NOMO-1 treated with dmso at 0.1 percent for 144 hours (cell line): ENCODE data around the gene ARHGAP25.
A peak's percentile ranks its signal among the peaks of the same experiment; 100 is the strongest.

ENCODE experiments used
- DNase-seq: peaks from one replicate; lab custom pipeline; 2025; ENCODE audit not compliant: unreplicated experiment; lab: John Stamatoyannopoulos, UW

Gene ARHGAP25

GRCh38 chr2:68734688-68735525 is at the start of gene ARHGAP25:
ARHGAP25 (plus strand) TSS chr2:68734811; CDS start chr2:68735200, 389 bp downstream.
- DNase-seq: peak; percentile 80

GRCh38 chr2:68686178-68686577 is 48.4 kb upstream of the ARHGAP25 start:
- no peak for DNase-seq

- no peak for DNase-seq
These were observed 47.6 kb upstream of the ARHGAP25 start for GRCh38 chr2:68687018-68687417.

- DNase-seq: peak; percentile 88
These were observed 44.8 kb upstream of the ARHGAP25 start for GRCh38 chr2:68689553-68690537.

- DNase-seq: no peak
These were observed 43.8 kb upstream of the ARHGAP25 start for GRCh38 chr2:68690851-68691250.

GRCh38 chr2:68692511-68692910 is 42.1 kb upstream of the ARHGAP25 start:
- DNase-seq: peak; percentile 10

- DNase-seq: no peak
These were observed 40.7 kb upstream of the ARHGAP25 start for GRCh38 chr2:68693951-68694350.

GRCh38 chr2:68695971-68696370 is 38.6 kb upstream of the ARHGAP25 start:
- DNase-seq: no peak

- no peak for DNase-seq
These were observed 38.1 kb upstream of the ARHGAP25 start for GRCh38 chr2:68696554-68696953.

GRCh38 chr2:68698567-68699377 is 35.8 kb upstream of the ARHGAP25 start:
- no peak for DNase-seq

GRCh38 chr2:68700560-68700959 is 34.1 kb upstream of the ARHGAP25 start:
- no peak for DNase-seq

GRCh38 chr2:68706637-68707036 is 28.0 kb upstream of the ARHGAP25 start:
- DNase-seq: no peak

GRCh38 chr2:68708629-68709028 is 26.0 kb upstream of the ARHGAP25 start:
- no peak for DNase-seq

GRCh38 chr2:68709421-68709911 is 25.1 kb upstream of the ARHGAP25 start:
- DNase-seq: no peak

GRCh38 chr2:68710336-68710735 is 24.3 kb upstream of the ARHGAP25 start:
- no peak for DNase-seq

GRCh38 chr2:68710756-68711155 is 23.9 kb upstream of the ARHGAP25 start:
- no peak for DNase-seq

- peak; percentile 96 for DNase-seq
These were observed 19.7 kb upstream of the ARHGAP25 start for GRCh38 chr2:68714866-68715265.

GRCh38 chr2:68715353-68716041 is 19.1 kb upstream of the ARHGAP25 start:
- no peak for DNase-seq

- no peak for DNase-seq
These were observed 17.9 kb upstream of the ARHGAP25 start for GRCh38 chr2:68716604-68717304.

- no peak for DNase-seq
These were observed 17.3 kb upstream of the ARHGAP25 start for GRCh38 chr2:68717305-68717661.
